Uterus (tissue), 2 donors: ENCODE data around the gene RTN1.

Source experiments
- CTCF ChIP-seq, 4 experiments: fragments of 200-600 bp in 2 of 4; fragments of 450-650 bp in 2 of 4; sonication (generic) in 2 of 4; IDR thresholded peaks; one replicate each; pipeline ENCODE4 v1.5.1; 2016 to 2019; ENCODE audit warnings: antibody characterized with exemption in 4 of 4, mild to moderate bottlenecking in 2 of 4, moderate library complexity in 1 of 4
- POLR2A ChIP-seq, 2 donors: fragments of 450-650 bp; IDR thresholded peaks; one replicate each; pipeline ENCODE4 v1.6.1; 2016; ENCODE audit warnings: antibody characterized with exemption in 2 of 2, mild to moderate bottlenecking in 1 of 2, moderate library complexity in 1 of 2

- TF ChIP-seq POLR2A (IDR thresholded peaks at IDR 0.05) (no peak), CTCF (IDR thresholded peaks at IDR 0.05) (no peak)
These were observed 958 bp downstream of the RTN1 start for GRCh38 chr14:59869381-59870255.
